Measurements from ENCODE around the gene SORCS2.

SORCS2 gene

DNA sequence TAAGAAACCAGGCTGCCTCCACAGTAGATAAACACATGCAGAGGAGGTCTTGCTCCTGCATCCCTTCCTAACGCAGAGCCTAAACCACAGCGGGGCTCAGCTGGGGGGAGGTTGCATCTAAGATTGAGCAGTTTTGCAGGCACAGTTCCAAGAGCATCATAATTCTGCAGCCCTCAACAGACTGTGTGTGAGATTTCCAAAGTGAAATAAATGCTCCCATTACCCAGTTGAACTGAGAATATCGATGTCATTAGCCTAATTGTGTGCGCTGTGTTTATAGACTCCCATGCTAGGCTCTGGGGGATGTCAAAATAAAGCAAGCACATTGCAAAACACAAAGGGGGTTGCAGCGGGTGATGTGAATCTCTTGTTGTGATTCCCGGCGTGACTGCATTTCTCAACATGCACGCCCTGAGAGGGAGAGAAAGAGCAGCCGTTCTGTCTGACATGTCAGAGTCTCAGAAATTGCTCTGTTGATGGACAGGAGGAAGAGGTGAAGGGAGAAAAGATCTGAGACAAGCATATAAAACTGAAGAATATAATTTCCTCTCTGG is 392.3 kb downstream of the SORCS2 start:
- H3K4me3 ChIP-seq (ENCODE audit: low read depth, low read length, poor library complexity, severe bottlenecking), result no peak overlapping the region
- H3K36me3 ChIP-seq (ENCODE audit: insufficient read depth, low read length), result no peaks in the 10 kb centered on the region
- no peak overlapping the region for H2AFZ ChIP-seq (ENCODE audit: low read length)
- H3K9me2 ChIP-seq (ENCODE audit: low read depth, low read length), result no peaks in the 10 kb centered on the region
- no peaks in the 10 kb centered on the region for H3F3A ChIP-seq (ENCODE audit: insufficient read depth, low read length)
- H3K27ac ChIP-seq (ENCODE audit: low read depth, low read length, poor library complexity, severe bottlenecking), result no peak overlapping the region
- H3K9ac ChIP-seq (ENCODE audit: low read length), result no peak overlapping the region
- no peak overlapping the region for H3K4me2 ChIP-seq (ENCODE audit: low read length)
- no peaks in the 10 kb centered on the region for H4K20me1 ChIP-seq (ENCODE audit: insufficient read depth, low read length)
- no peaks in the 10 kb centered on the region for H3K79me2 ChIP-seq (ENCODE audit: insufficient read depth, low read length)
- H3K27me3 ChIP-seq (ENCODE audit: insufficient read depth, low read length), result no peaks in the 10 kb centered on the region
- H3K4me1 ChIP-seq (ENCODE audit: insufficient read depth, low read length, severe bottlenecking), result no peaks in the 10 kb centered on the region
- no peak for TF ChIP-seq EZH2 (IDR thresholded peaks at IDR 0.05; ENCODE audit: borderline replicate concordance, low read length)
- TF ChIP-seq, protein P1, sequence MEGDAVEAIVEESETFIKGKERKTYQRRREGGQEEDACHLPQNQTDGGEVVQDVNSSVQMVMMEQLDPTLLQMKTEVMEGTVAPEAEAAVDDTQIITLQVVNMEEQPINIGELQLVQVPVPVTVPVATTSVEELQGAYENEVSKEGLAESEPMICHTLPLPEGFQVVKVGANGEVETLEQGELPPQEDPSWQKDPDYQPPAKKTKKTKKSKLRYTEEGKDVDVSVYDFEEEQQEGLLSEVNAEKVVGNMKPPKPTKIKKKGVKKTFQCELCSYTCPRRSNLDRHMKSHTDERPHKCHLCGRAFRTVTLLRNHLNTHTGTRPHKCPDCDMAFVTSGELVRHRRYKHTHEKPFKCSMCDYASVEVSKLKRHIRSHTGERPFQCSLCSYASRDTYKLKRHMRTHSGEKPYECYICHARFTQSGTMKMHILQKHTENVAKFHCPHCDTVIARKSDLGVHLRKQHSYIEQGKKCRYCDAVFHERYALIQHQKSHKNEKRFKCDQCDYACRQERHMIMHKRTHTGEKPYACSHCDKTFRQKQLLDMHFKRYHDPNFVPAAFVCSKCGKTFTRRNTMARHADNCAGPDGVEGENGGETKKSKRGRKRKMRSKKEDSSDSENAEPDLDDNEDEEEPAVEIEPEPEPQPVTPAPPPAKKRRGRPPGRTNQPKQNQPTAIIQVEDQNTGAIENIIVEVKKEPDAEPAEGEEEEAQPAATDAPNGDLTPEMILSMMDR (IDR thresholded peaks at IDR 0.05; ENCODE audit: low read length), result no peak
- no peaks in the 10 kb centered on the region for H3K9me3 ChIP-seq (ENCODE audit: low read length)

DNA sequence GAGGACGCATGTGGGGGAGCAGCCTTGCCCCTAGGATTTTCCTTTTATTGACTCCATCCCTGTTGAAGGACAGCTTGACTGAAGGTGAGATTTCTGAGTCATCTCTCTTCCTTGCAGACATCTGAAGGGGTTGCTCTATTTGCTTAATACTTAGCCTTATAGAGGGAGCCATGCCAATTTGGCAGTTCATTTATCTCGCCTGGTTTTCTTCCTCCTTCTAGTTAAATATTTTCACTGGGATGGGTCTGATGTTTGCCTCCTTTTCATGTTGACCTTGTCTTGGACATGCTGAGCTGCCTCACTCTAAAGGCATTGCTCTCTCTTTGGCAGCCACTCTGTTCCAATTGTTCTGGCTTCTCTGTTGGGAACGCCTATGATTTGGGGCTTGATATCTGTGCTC is 393.4 kb downstream of the SORCS2 start:
- no peak for TF ChIP-seq EZH2 (IDR thresholded peaks at IDR 0.05; ENCODE audit: borderline replicate concordance, low read length)
- TF ChIP-seq, protein P1 (IDR thresholded peaks at IDR 0.05; ENCODE audit: low read length), result no peak
- Histone ChIP-seq H3K4me2 (ENCODE audit: low read length) (no peak overlapping the region), H3K9ac (ENCODE audit: low read length) (no peak overlapping the region), H3K9me2 (ENCODE audit: low read depth, low read length) (no peaks in the 10 kb centered on the region), H3K9me3 (ENCODE audit: low read length) (no peaks in the 10 kb centered on the region), H2AFZ (ENCODE audit: low read length) (no peak overlapping the region), H3K27me3 (ENCODE audit: insufficient read depth, low read length) (no peaks in the 10 kb centered on the region), H4K20me1 (ENCODE audit: insufficient read depth, low read length) (no peaks in the 10 kb centered on the region), H3F3A (ENCODE audit: insufficient read depth, low read length) (no peaks in the 10 kb centered on the region), H3K4me1 (ENCODE audit: insufficient read depth, low read length, severe bottlenecking) (no peaks in the 10 kb centered on the region), H3K36me3 (ENCODE audit: insufficient read depth, low read length) (no peaks in the 10 kb centered on the region), H3K4me3 (ENCODE audit: low read depth, low read length, poor library complexity, severe bottlenecking) (no peak overlapping the region), H3K27ac (ENCODE audit: low read depth, low read length, poor library complexity, severe bottlenecking) (no peak overlapping the region), H3K79me2 (ENCODE audit: insufficient read depth, low read length) (no peaks in the 10 kb centered on the region)

DNA sequence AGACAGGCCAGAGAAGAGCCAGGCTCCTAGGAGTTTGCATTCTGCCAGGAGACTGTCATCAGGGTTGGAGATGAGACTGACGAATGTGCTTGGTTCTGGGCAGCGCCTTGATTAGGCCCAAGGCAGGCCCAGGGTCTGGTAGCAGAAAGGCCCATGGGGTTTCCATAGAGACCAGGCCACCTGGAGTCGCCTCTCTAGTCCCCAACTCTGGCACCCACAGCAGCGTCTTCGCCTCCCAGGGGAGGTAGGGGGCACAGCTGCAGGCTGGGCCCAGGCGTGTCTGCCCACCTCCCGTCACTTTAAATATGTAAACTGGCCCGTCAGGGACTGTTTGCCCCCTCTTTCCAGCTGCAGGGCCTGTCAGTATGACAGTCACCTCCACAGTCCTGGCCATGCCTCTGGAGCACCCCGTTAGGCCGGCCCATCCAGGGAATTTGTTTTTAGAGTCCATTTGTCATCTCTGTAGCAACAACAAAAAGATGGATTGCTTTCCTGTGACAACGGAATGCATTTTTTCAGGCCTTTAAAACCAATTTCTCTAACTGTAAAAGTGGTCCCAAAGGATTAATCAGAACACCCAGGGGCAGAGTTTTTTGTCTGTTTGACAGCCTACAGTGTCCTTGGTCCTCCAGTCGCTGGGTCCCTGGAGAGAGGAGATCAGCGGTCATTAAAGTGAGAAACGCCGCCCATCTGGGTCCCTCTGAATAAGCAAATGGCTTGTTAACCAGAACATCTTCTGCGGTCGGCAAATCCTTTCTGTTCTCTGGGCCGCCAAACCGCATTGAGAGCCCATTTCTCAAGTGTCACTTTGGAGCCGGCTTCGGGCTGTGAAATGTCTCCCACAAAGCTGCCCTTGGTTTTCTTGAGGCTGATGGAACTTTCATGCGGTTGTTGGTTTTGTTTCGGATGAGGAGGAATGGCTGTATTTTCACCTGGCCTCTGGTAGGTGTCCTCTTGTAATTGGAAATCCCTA is 395.4 kb downstream of the SORCS2 start:
- Histone ChIP-seq H3K9ac (ENCODE audit: low read length) (no peak overlapping the region), H3K36me3 (ENCODE audit: insufficient read depth, low read length) (no peaks in the 10 kb centered on the region), H4K20me1 (ENCODE audit: insufficient read depth, low read length) (no peaks in the 10 kb centered on the region), H3K9me2 (ENCODE audit: low read depth, low read length) (no peaks in the 10 kb centered on the region), H3K4me3 (ENCODE audit: low read depth, low read length, poor library complexity, severe bottlenecking) (no peak overlapping the region), H3K4me2 (ENCODE audit: low read length) (no peak overlapping the region), H3F3A (ENCODE audit: insufficient read depth, low read length) (no peaks in the 10 kb centered on the region), H3K79me2 (ENCODE audit: insufficient read depth, low read length) (no peaks in the 10 kb centered on the region), H3K4me1 (ENCODE audit: insufficient read depth, low read length, severe bottlenecking) (no peaks in the 10 kb centered on the region), H3K27ac (ENCODE audit: low read depth, low read length, poor library complexity, severe bottlenecking) (no peak overlapping the region), H3K9me3 (ENCODE audit: low read length) (no peaks in the 10 kb centered on the region), H3K27me3 (ENCODE audit: insufficient read depth, low read length) (no peaks in the 10 kb centered on the region), H2AFZ (ENCODE audit: low read length) (no peak overlapping the region)
- no peak for TF ChIP-seq EZH2 (IDR thresholded peaks at IDR 0.05; ENCODE audit: borderline replicate concordance, low read length)
- TF ChIP-seq, protein P1 (IDR thresholded peaks at IDR 0.05; ENCODE audit: low read length), result no peak

All from OCI-LY1 (cell line).